ENCODE results near the gene C3orf22. TPM values are rescaled to one million over a fixed set of nuclear protein-coding genes. Genes with fewer than 3 reads are reported as not detected.
A peak's percentile ranks its signal among the peaks of the same experiment; 100 is the strongest.

The C3orf22 gene
- total RNA-seq, 1 donor from 2014 or later: not detected

GRCh38 chr3:126544596-126545281 lies 14.0 kb downstream of the C3orf22 start:
- DNase-seq (peak; percentile 28), ATAC-seq (no peak)
- intact Hi-C loops (cut with DNase I): no loop called here
- peaks cover 23% of the 10 kb centered on the region for H3K27me3 ChIP-seq (ENCODE audit: low read depth)
- no peaks in the 10 kb centered on the region for H3K36me3 ChIP-seq
- H3K9me3 ChIP-seq: no peaks in the 10 kb centered on the region
- TF ChIP-seq CTCF (IDR thresholded peaks at IDR 0.05): no peak
- no peak overlapping the region for H3K27ac ChIP-seq
- H3K4me1 ChIP-seq: peaks cover 8% of the 10 kb centered on the region
- no peak overlapping the region for H3K4me3 ChIP-seq

- H3K9me3 ChIP-seq: no peaks in the 10 kb centered on the region
- intact Hi-C loops (cut with DNase I): no loop called here
- peaks cover 23% of the 10 kb centered on the region for H3K27me3 ChIP-seq (ENCODE audit: low read depth)
- DNase-seq (peak; percentile 39), ATAC-seq (no peak)
- peaks cover 8% of the 10 kb centered on the region for H3K4me1 ChIP-seq
- no peak overlapping the region for H3K4me3 ChIP-seq
- no peak overlapping the region for H3K27ac ChIP-seq
- no peaks in the 10 kb centered on the region for H3K36me3 ChIP-seq
- TF ChIP-seq CTCF (IDR thresholded peaks at IDR 0.05): no peak
Observed at GRCh38 chr3:126543457-126544061, 15.2 kb downstream of the C3orf22 start.

- H3K36me3 ChIP-seq: no peaks in the 10 kb centered on the region
- intact Hi-C loops (cut with DNase I): no loop called here
- peaks cover 8% of the 10 kb centered on the region for H3K4me1 ChIP-seq
- DNase-seq: peak; percentile 38
- H3K27me3 ChIP-seq (ENCODE audit: low read depth): peaks cover 27% of the 10 kb centered on the region
- no peak overlapping the region for H3K4me3 ChIP-seq
- TF ChIP-seq CTCF (IDR thresholded peaks at IDR 0.05): no peak
- no peak overlapping the region for H3K27ac ChIP-seq
- H3K9me3 ChIP-seq: no peaks in the 10 kb centered on the region
- no peak for ATAC-seq
Observed at GRCh38 chr3:126542340-126543241, 16.1 kb downstream of the C3orf22 start.

- H3K36me3 ChIP-seq: no peaks in the 10 kb centered on the region
Observed at GRCh38 chr3:126541628-126542339, 16.9 kb downstream of the C3orf22 start.

More at GRCh38 chr3:126541628-126542339, 16.9 kb downstream of the C3orf22 start:
- no peak for TF ChIP-seq CTCF (IDR thresholded peaks at IDR 0.05)
- Histone ChIP-seq H3K4me1 (peaks cover 8% of the 10 kb centered on the region), H3K4me3 (no peak overlapping the region), H3K27ac (no peak overlapping the region), H3K9me3 (no peaks in the 10 kb centered on the region), H3K27me3 (ENCODE audit: low read depth) (peaks cover 27% of the 10 kb centered on the region)
- intact Hi-C loops (cut with DNase I): no loop called here
- ATAC-seq (no peak), DNase-seq (peak; percentile 42)
